H1 (cell line): Measurements from ENCODE around the gene RFFL. TPM values are rescaled to one million over a fixed set of nuclear protein-coding genes. Genes with fewer than 3 reads are reported as not detected.

Experiments used
- CTCF ChIA-PET: fragments of 300-600 bp; sonication (Branson Sonifier 250); formaldehyde crosslinking; loops from one replicate; lab custom pipeline; 2021; ENCODE audit not compliant: partially characterized antibody; lab: Charles Lee
- POLR2A ChIA-PET: fragments of 300-600 bp; sonication (Branson Sonifier 250); formaldehyde crosslinking; loops from one replicate; lab custom pipeline; 2021; ENCODE audit warnings: inconsistent platforms; ENCODE audit not compliant: partially characterized antibody; lab: Charles Lee
- DNase-seq, 2 experiments: peaks; one replicate each; pipeline versions ENCODE4 v3.0.0 to v3.0.0-alpha.2; 2010 to 2022; ENCODE audit warnings: low spot score in 2 of 2, low read depth in 1 of 2, mixed read lengths in 1 of 2
- FAIRE-seq: peaks from 2 replicates; lab custom pipeline; 2011; peaks lifted over from hg19 to GRCh38; lab: Jason Lieb, UNC
- H2AFZ ChIP-seq: 2 replicates; pipeline ENCODE4 v1.8.1; 2012; ENCODE audit warnings: low read length, inconsistent platforms
- H2AK5ac ChIP-seq: 2 replicates; pipeline ENCODE4 v1.6.1; 2013; ENCODE audit warnings: low read depth, low read length
- H2BK120ac ChIP-seq: replicated peaks from 2 replicates; pipeline ENCODE3; 2013; ENCODE audit warnings: low read depth, low read length, inconsistent platforms
- H2BK12ac ChIP-seq: 2 replicates; pipeline ENCODE4 v1.6.1; 2013; ENCODE audit warnings: low read depth, low read length
- H2BK15ac ChIP-seq: 2 replicates; pipeline ENCODE4 v1.6.1; 2013; ENCODE audit warnings: low read length
- H2BK20ac ChIP-seq: 2 replicates; pipeline ENCODE4 v1.6.1; 2013; ENCODE audit warnings: low read length
- H2BK5ac ChIP-seq: 2 replicates; pipeline ENCODE4 v1.6.1; 2013; ENCODE audit warnings: low read depth, low read length
- H3K14ac ChIP-seq: 2 replicates; pipeline ENCODE4 v1.6.1; 2013; ENCODE audit warnings: inconsistent platforms; ENCODE audit not compliant: insufficient read length
- H3K18ac ChIP-seq: 2 replicates; pipeline ENCODE4 v1.6.1; 2013; ENCODE audit warnings: low read length; ENCODE audit errors: extremely low read depth
- H3K23ac ChIP-seq: 2 replicates; pipeline ENCODE4 v1.6.1; 2013; ENCODE audit warnings: inconsistent platforms; ENCODE audit not compliant: insufficient read length
- H3K23me2 ChIP-seq: 2 replicates; pipeline ENCODE4 v1.6.1; 2013; ENCODE audit warnings: low read depth, low read length
- H3K27ac ChIP-seq: 2 replicates; pipeline ENCODE4 v1.6.1; 2011; ENCODE audit warnings: low read depth, low read length, inconsistent platforms
- H3K27me3 ChIP-seq, 4 experiments: replicated peaks in 1 of 4; 1 replicate in 1 of 4; 2 replicates in 3 of 4; pipeline versions ENCODE4 v1.6.1 to v1.8.1; 2011 to 2013; ENCODE audit warnings: low read length in 3 of 4, mild to moderate bottlenecking in 3 of 4, inconsistent platforms in 2 of 4, mixed read lengths in 2 of 4, moderate library complexity in 1 of 4; ENCODE audit not compliant: control insufficient read depth in 3 of 4, insufficient read depth in 3 of 4; ENCODE audit errors: extremely low read depth in 1 of 4
- H3K36me3 ChIP-seq, 4 experiments: 2 replicates each; pipeline versions ENCODE4 v1.6.1 to v1.8.1; 2011 to 2013; ENCODE audit warnings: mild to moderate bottlenecking in 4 of 4, low read length in 3 of 4, moderate library complexity in 2 of 4, control low read depth in 1 of 4, inconsistent platforms in 1 of 4; ENCODE audit not compliant: insufficient read depth in 4 of 4, control insufficient read depth in 2 of 4
- H3K4ac ChIP-seq: replicated peaks from 2 replicates; pipeline ENCODE3; 2013; ENCODE audit warnings: low read length, low read depth, mixed read lengths, inconsistent platforms; ENCODE audit not compliant: insufficient read length
- H3K4me1 ChIP-seq, 4 experiments: replicated peaks in 1 of 4; 1 replicate in 1 of 4; 2 replicates in 3 of 4; pipeline versions ENCODE4 v1.6.1 to v1.8.1; 2011 to 2013; ENCODE audit warnings: low read length in 3 of 4, inconsistent platforms in 2 of 4, mixed read lengths in 1 of 4; ENCODE audit not compliant: insufficient read depth in 4 of 4, control insufficient read depth in 3 of 4
- H3K4me2 ChIP-seq, 2 experiments: 2 replicates each; pipeline versions ENCODE4 v1.6.1 to v1.8.1; 2011 to 2013; ENCODE audit warnings: low read depth in 2 of 2, low read length in 2 of 2, control low read depth in 1 of 2, inconsistent platforms in 1 of 2, mild to moderate bottlenecking in 1 of 2; ENCODE audit not compliant: insufficient read depth in 1 of 2
- H3K4me3 ChIP-seq, 4 experiments: fragments of 200-600, 300-600 bp in 1 of 4; sonication (generic), shearing (Covaris generic), sonication (Bioruptor Twin) in 1 of 4; 2 replicates each; pipeline versions ENCODE4 v1.5.1 to v1.8.1; 2011 to 2016; ENCODE audit warnings: low read length in 4 of 4, low read depth in 3 of 4, control low read depth in 2 of 4, inconsistent platforms in 2 of 4, mild to moderate bottlenecking in 2 of 4, mixed read lengths in 1 of 4, moderate library complexity in 1 of 4; ENCODE audit not compliant: insufficient read depth in 2 of 4; ENCODE audit errors: extremely low read depth in 1 of 4
- H3K56ac ChIP-seq: replicated peaks from 2 replicates; pipeline ENCODE3; 2013; ENCODE audit warnings: low read depth, mild to moderate bottlenecking, mixed read lengths, low read length, inconsistent platforms; ENCODE audit not compliant: insufficient read length
- H3K79me1 ChIP-seq: 2 replicates; pipeline ENCODE4 v1.6.1; 2013; ENCODE audit warnings: low read depth, low read length, control low read depth
- H3K79me2 ChIP-seq, 2 experiments: 2 replicates each; pipeline versions ENCODE4 v1.6.1 to v1.8.1; 2012 to 2013; ENCODE audit warnings: low read length in 2 of 2, mild to moderate bottlenecking in 2 of 2, inconsistent platforms in 1 of 2; ENCODE audit not compliant: insufficient read depth in 2 of 2, control insufficient read depth in 1 of 2
- H3K9ac ChIP-seq, 4 experiments: replicated peaks in 1 of 4; 1 replicate in 1 of 4; 2 replicates in 3 of 4; pipeline versions ENCODE4 v1.6.1 to v1.8.1; 2011 to 2013; ENCODE audit warnings: low read depth in 3 of 4, low read length in 3 of 4, control low read depth in 2 of 4, mild to moderate bottlenecking in 2 of 4, moderate library complexity in 2 of 4, inconsistent platforms in 1 of 4; ENCODE audit errors: extremely low read depth in 1 of 4
- H3K9me3 ChIP-seq, 2 experiments: 2 replicates each; pipeline versions ENCODE4 v1.6.1 to v1.8.1; 2012 to 2013; ENCODE audit warnings: mild to moderate bottlenecking in 2 of 2, moderate library complexity in 2 of 2, control low read depth in 1 of 2, inconsistent platforms in 1 of 2, low read depth in 1 of 2, low read length in 1 of 2, mixed read lengths in 1 of 2; ENCODE audit not compliant: insufficient read depth in 2 of 2
- H4K20me1 ChIP-seq, 2 experiments: replicated peaks in 1 of 2; 2 replicates each; pipeline versions ENCODE3 to v1.8.1; 2011 to 2013; ENCODE audit warnings: inconsistent platforms in 2 of 2, low read length in 2 of 2, mild to moderate bottlenecking in 1 of 2; ENCODE audit not compliant: insufficient read depth in 2 of 2, control insufficient read depth in 1 of 2
- H4K5ac ChIP-seq: 2 replicates; pipeline ENCODE4 v1.6.1; 2013; ENCODE audit warnings: low read length, low read depth, mixed read lengths, inconsistent platforms; ENCODE audit not compliant: insufficient read length
- H4K8ac ChIP-seq: 2 replicates; pipeline ENCODE4 v1.8.0; 2013; ENCODE audit warnings: mild to moderate bottlenecking, moderate library complexity, low read length, inconsistent platforms; ENCODE audit not compliant: insufficient read depth; ENCODE audit errors: extremely low read depth
- H4K91ac ChIP-seq: replicated peaks from 2 replicates; pipeline ENCODE3; 2013; ENCODE audit warnings: low read length, mixed read lengths, inconsistent platforms; ENCODE audit not compliant: insufficient read length
- BACH1 ChIP-seq: IDR thresholded peaks from 2 replicates; pipeline ENCODE4 v1.6.1; 2012; ENCODE audit warnings: low read length, improper control_type of control experiment
- CHD2 ChIP-seq: IDR thresholded peaks from 2 replicates; pipeline ENCODE4 v1.6.1; 2012; ENCODE audit warnings: low read length, improper control_type of control experiment
- KDM1A ChIP-seq: fragments of 200-600, 300-600 bp; sonication (generic); IDR thresholded peaks from 2 replicates; pipeline ENCODE4 v1.7.1; 2016; ENCODE audit warnings: mild to moderate bottlenecking, low read length, borderline replicate concordance
- KDM5A ChIP-seq: fragments of 200-600 bp; IDR thresholded peaks from 2 replicates; pipeline ENCODE4 v1.7.1; 2012; ENCODE audit warnings: mild to moderate bottlenecking, low read length, inconsistent platforms, mixed read lengths
- MAFK ChIP-seq: IDR thresholded peaks from 2 replicates; pipeline ENCODE4 v1.6.1; 2012; ENCODE audit warnings: low read depth, mild to moderate bottlenecking, improper control_type of control experiment, low read length
- NRF1 ChIP-seq: IDR thresholded peaks from 2 replicates; pipeline ENCODE4 v1.6.1; 2011; ENCODE audit warnings: mild to moderate bottlenecking, low read depth, low read length, improper control_type of control experiment
- POU5F1 ChIP-seq: IDR thresholded peaks from 2 replicates; pipeline ENCODE4 v1.6.1; 2011; ENCODE audit warnings: low read depth, mild to moderate bottlenecking, low read length, moderate library complexity
- RXRA ChIP-seq: IDR thresholded peaks from 2 replicates; pipeline ENCODE4 v1.6.1; 2011; ENCODE audit warnings: low read depth, mild to moderate bottlenecking, low read length, moderate library complexity; ENCODE audit not compliant: insufficient read depth
- SAP30 ChIP-seq: fragments of 300-600 bp; sonication (generic); IDR thresholded peaks from 2 replicates; pipeline ENCODE4 v1.7.1; 2012; ENCODE audit warnings: low read length, moderate library complexity, mild to moderate bottlenecking, inconsistent platforms; ENCODE audit not compliant: insufficient read depth, insufficient replicate concordance
- SP4 ChIP-seq: IDR thresholded peaks from 2 replicates; pipeline ENCODE4 v1.6.1; 2012; ENCODE audit warnings: low read length, inconsistent platforms
- SRF ChIP-seq: IDR thresholded peaks from 2 replicates; pipeline ENCODE4 v1.6.1; 2011; ENCODE audit warnings: mild to moderate bottlenecking, low read depth, low read length, moderate library complexity
- TAF7 ChIP-seq: optimal IDR thresholded peaks from 2 replicates; pipeline ENCODE3; 2011; ENCODE audit warnings: low read depth, mild to moderate bottlenecking, inconsistent platforms, low read length, moderate library complexity, borderline replicate concordance
- YY1 ChIP-seq: IDR thresholded peaks from 2 replicates; pipeline ENCODE4 v1.6.1; 2011; ENCODE audit warnings: low read depth, mild to moderate bottlenecking, low read length
- WGBS, 2 experiments: shearing (Covaris generic) in 1 of 2; methylation state at CpG; one replicate each; pipeline versions ENCODE4 v1.1.6 to v1.1.7; 2013 to 2015; ENCODE audit warnings: low lambda C conversion rate in 2 of 2, mixed read lengths in 2 of 2, inconsistent platforms in 1 of 2, low coverage in 1 of 2, missing lambda C conversion rate in 1 of 2; ENCODE audit not compliant: insufficient replicate concordance in 2 of 2, insufficient coverage in 1 of 2, insufficient read length in 1 of 2; ENCODE audit errors: extremely low coverage in 1 of 2, missing lambda C conversion rate in 1 of 2; 5-methylcytosine and 5-hydroxymethylcytosine counted together
- polyA plus RNA-seq, 7 experiments: library from polyadenylated mRNA; depleted of rRNA in 3 of 7; stranded (reverse) in 5 of 7; unstranded in 2 of 7; fragments of >200 nt in 5 of 7; fragments of 200-250 nt in 2 of 7; gene quantifications; 1 replicate in 5 of 7; 2 replicates in 1 of 7; 4 replicates in 1 of 7; pipeline versions ENCODE4 v1.2.1 to v1.2.3, GENCODE V29; 2011 to 2013; ENCODE audit warnings: missing spikeins in 2 of 7, mixed read lengths in 2 of 7
- total RNA-seq: library from RNA; stranded (reverse); fragmentation: NEBNext Ultra II Directional; extraction: Animal tissue kit (Norgen Biotek cat#: 25700); gene quantifications from 2 replicates; pipeline ENCODE4 v1.2.1, GENCODE V29; 2021
- TF ChIP-seq, protein P1 (sequence below): IDR thresholded peaks from 2 replicates; pipeline ENCODE4 v1.6.1; 2012; ENCODE audit warnings: inconsistent platforms

RFFL gene
- total and polyA plus RNA-seq, 2 of the 8 experiments (the other 6 are each of a cell fraction or from before 2014, with no cell fraction given) = 14.0 to 24.5 TPM

DNA sequence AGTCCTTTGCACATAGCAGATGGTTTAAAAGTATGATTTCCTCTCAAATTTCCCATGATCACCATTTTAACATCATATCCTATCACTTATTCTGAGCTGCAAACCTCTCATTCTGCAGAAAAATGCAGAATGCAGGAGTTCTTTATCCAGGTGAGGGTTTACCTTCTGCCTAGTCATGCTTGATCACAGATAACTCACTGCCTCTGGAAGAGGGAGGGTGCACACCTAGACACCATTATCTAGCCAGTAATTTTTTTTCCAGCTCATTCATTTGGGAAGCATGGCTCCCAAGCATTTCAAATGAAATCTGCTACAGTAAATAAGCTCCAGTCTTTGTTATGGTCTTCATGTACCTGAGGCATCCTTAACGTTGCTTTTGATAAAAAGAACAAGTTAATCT, 38.0 kb downstream of the RFFL start:
- H3K4me3 ChIP-seq = no peak overlapping the region
- no peak overlapping the region for H3K14ac ChIP-seq
- no peaks in the 10 kb centered on the region for H3K23me2 ChIP-seq
- no peak overlapping the region for H2BK5ac ChIP-seq
- H2BK12ac ChIP-seq = no peak overlapping the region
- H3K79me1 ChIP-seq = no peaks in the 10 kb centered on the region
- no peaks in the 10 kb centered on the region for H3K4me1 ChIP-seq
- H2AK5ac ChIP-seq = no peak overlapping the region
- no peak for FAIRE-seq
- H2AFZ ChIP-seq = no peak overlapping the region
- no peaks in the 10 kb centered on the region; a peak in 1 of 8 replicates for H3K36me3 ChIP-seq
- no peak overlapping the region for H3K27ac ChIP-seq
- H3K4me2 ChIP-seq = no peak overlapping the region
- no peak overlapping the region for H3K23ac ChIP-seq
- H3K9me3 ChIP-seq = no peaks in the 10 kb centered on the region
- no peak for DNase-seq
- H4K91ac ChIP-seq = no peak overlapping the region
- no peaks in the 10 kb centered on the region for H3K27me3 ChIP-seq
- no peak overlapping the region for H2BK120ac ChIP-seq
- peaks cover 0 to 1% of the 10 kb centered on the region in 2 experiments for H4K20me1 ChIP-seq
- ChIA-PET POLR2A (interaction anchor here (1.0 to 1.3 kb wide), 5 partner anchors 10 to 64 kb away, joined by 3 to 6 read pairs (median 3); no protein-coding TSS in a partner anchor), CTCF (interaction anchor here (0.6 to 2.2 kb wide), 4 partner anchors 25 to 779 kb away, joined by 3 to 7 read pairs (median 4); no protein-coding TSS in a partner anchor)
- H3K79me2 ChIP-seq = no peaks in the 10 kb centered on the region
- no peak overlapping the region for H3K18ac ChIP-seq
- H2BK20ac ChIP-seq = no peak overlapping the region
- H3K4ac ChIP-seq = no peak overlapping the region
- H4K8ac ChIP-seq = no peak overlapping the region
- no peak overlapping the region for H2BK15ac ChIP-seq
- no peak overlapping the region for H3K9ac ChIP-seq
- H3K56ac ChIP-seq = no peak overlapping the region
- WGBS, 2 experiments = 100% methylated on average over 1 of the region's 1 CpG; no CpG with 5 or more reads in 1 of the 2 experiments
- no peak overlapping the region for H4K5ac ChIP-seq
- TF ChIP-seq RXRA = no peak
- no peak for TF ChIP-seq KDM1A
- no peak for TF ChIP-seq YY1
- TF ChIP-seq TAF7 = no peak
- TF ChIP-seq SRF = no peak
- TF ChIP-seq, protein P1, sequence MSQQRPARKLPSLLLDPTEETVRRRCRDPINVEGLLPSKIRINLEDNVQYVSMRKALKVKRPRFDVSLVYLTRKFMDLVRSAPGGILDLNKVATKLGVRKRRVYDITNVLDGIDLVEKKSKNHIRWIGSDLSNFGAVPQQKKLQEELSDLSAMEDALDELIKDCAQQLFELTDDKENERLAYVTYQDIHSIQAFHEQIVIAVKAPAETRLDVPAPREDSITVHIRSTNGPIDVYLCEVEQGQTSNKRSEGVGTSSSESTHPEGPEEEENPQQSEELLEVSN = no peak
- TF ChIP-seq POU5F1 = no peak
- no peak for TF ChIP-seq CHD2
- no peak for TF ChIP-seq NRF1
- TF ChIP-seq SP4 = no peak
- TF ChIP-seq KDM5A = no peak
- TF ChIP-seq MAFK = no peak
- TF ChIP-seq SAP30 = no peak
- no peak for TF ChIP-seq BACH1
